ENCODE data around the gene ODC1. TPM values are rescaled to one million over a fixed set of nuclear protein-coding genes. Genes with fewer than 3 reads are reported as not detected.

Gene ODC1
- total RNA-seq, 1 experiment from 2014 or later, result 231 TPM

DNA sequence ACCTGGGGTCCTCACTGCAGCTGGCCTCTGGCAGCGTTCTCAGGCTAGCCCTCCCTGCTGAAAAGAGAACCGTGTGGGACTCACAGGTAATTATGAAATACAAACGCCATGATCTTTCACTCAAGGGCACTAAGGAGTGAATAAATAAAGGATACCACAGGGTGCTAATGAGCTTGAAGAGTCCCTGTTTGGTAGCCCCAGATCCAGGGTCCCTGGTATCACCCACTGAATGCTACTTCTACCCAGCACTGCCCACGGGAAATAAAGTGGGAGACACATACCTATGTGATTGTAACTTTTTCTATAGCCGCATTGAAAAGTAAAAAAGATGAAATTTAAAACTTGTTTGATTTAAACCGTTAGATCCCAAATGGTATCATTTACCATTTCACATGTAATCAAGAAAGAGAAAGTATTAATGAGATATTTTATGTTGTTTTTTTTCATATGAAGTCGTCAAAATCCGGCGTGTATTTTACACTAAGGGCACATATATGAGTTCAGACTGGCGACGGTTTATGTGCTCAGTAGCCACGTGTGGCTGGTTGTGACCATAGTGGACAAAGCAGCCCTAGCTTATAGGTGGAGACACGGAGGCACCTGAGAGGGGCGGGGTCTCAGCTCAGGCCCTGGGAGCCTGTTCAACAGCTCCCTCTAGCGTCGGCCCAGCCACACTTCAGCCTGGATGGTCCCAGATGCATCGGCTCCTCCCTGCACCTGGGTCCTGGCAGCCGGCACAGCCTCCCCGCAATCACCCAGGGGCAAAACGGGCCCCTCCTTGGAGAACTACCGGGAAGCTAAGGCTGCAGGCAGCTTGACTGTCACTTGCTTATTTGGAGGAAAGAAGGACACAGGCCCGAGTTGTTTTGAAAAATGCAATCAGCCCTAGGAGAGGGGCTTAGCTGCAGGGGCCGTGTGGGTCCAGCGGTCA is 39.2 kb downstream of the ODC1 start:
- DNase-seq (ENCODE audit: low read depth, low spot score), result peak; percentile 79
- H3K4me3 ChIP-seq (replicated peaks in 1 of 2; ENCODE audit: low read depth in 1 of 2, low read length in 2 of 2), result peak overlapping the region; percentile 12 to 40; a peak in 3 of 4 replicates
- ChIA-PET RAD21 (ENCODE audit: low non-redundant PET in 1 of 2, low total read pairs in 2 of 2, uncharacterized antibody in 2 of 2, unreplicated experiment in 2 of 2) (interaction anchor here (0.6 to 2.0 kb wide), 24 partner anchors 24 to 336 kb away, joined by 3 to 11 read pairs (median 4); partner anchors contain the start of gene HPCAL1 (in 1 of the 2)), POLR2A (interaction anchor here (0.9 to 2.1 kb wide), 12 partner anchors 8 to 337 kb away, joined by 3 to 14 read pairs (median 4); partner anchors contain the start of genes HPCAL1 and ODC1), CTCF (interaction anchor here (0.6 to 3.2 kb wide), 44 partner anchors 15 to 352 kb away, joined by 3 to 32 read pairs (median 5); partner anchors contain the start of genes CYS1, HPCAL1 and ODC1)
- H3K27me3 ChIP-seq (ENCODE audit: insufficient read depth, low read length), result no peaks in the 10 kb centered on the region
- H4K20me1 ChIP-seq (ENCODE audit: insufficient read depth), result no peaks in the 10 kb centered on the region
- H3K36me3 ChIP-seq (ENCODE audit: control insufficient read depth in 1 of 2, insufficient read depth in 2 of 2, low read length in 2 of 2), result peaks cover 0 to 9% of the 10 kb centered on the region in 2 experiments; a peak in 1 of 4 replicates
- TSS peak; percentile 87 for BruUV-seq (replicated peaks)
- TF ChIP-seq POLR2A (IDR thresholded peaks at IDR 0.05; ENCODE audit: borderline replicate concordance, extremely low read depth, insufficient read depth, insufficient read length), result peak; percentile 70
- TF ChIP-seq, protein P1, sequence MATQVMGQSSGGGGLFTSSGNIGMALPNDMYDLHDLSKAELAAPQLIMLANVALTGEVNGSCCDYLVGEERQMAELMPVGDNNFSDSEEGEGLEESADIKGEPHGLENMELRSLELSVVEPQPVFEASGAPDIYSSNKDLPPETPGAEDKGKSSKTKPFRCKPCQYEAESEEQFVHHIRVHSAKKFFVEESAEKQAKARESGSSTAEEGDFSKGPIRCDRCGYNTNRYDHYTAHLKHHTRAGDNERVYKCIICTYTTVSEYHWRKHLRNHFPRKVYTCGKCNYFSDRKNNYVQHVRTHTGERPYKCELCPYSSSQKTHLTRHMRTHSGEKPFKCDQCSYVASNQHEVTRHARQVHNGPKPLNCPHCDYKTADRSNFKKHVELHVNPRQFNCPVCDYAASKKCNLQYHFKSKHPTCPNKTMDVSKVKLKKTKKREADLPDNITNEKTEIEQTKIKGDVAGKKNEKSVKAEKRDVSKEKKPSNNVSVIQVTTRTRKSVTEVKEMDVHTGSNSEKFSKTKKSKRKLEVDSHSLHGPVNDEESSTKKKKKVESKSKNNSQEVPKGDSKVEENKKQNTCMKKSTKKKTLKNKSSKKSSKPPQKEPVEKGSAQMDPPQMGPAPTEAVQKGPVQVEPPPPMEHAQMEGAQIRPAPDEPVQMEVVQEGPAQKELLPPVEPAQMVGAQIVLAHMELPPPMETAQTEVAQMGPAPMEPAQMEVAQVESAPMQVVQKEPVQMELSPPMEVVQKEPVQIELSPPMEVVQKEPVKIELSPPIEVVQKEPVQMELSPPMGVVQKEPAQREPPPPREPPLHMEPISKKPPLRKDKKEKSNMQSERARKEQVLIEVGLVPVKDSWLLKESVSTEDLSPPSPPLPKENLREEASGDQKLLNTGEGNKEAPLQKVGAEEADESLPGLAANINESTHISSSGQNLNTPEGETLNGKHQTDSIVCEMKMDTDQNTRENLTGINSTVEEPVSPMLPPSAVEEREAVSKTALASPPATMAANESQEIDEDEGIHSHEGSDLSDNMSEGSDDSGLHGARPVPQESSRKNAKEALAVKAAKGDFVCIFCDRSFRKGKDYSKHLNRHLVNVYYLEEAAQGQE (IDR thresholded peaks at IDR 0.05; ENCODE audit: low read depth), result no peak
- TF ChIP-seq RAD21 (IDR thresholded peaks at IDR 0.05; ENCODE audit: low read depth), result no peak
- TF ChIP-seq, protein P2, sequence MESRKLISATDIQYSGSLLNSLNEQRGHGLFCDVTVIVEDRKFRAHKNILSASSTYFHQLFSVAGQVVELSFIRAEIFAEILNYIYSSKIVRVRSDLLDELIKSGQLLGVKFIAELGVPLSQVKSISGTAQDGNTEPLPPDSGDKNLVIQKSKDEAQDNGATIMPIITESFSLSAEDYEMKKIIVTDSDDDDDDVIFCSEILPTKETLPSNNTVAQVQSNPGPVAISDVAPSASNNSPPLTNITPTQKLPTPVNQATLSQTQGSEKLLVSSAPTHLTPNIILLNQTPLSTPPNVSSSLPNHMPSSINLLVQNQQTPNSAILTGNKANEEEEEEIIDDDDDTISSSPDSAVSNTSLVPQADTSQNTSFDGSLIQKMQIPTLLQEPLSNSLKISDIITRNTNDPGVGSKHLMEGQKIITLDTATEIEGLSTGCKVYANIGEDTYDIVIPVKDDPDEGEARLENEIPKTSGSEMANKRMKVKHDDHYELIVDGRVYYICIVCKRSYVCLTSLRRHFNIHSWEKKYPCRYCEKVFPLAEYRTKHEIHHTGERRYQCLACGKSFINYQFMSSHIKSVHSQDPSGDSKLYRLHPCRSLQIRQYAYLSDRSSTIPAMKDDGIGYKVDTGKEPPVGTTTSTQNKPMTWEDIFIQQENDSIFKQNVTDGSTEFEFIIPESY (IDR thresholded peaks at IDR 0.05; ENCODE audit: extremely low read depth, insufficient replicate concordance, low read length), result no peak
- no peak for TF ChIP-seq FOSL1 (IDR thresholded peaks at IDR 0.05; ENCODE audit: low read depth)
- TF ChIP-seq SIN3A (IDR thresholded peaks at IDR 0.05; ENCODE audit: low read depth), result no peak
- TF ChIP-seq POLR2AphosphoS5 (IDR thresholded peaks at IDR 0.05; ENCODE audit: low read depth, low read length), result peak; percentile 54; the same call in 1 of the 2 replicates
- TF ChIP-seq, protein P3, sequence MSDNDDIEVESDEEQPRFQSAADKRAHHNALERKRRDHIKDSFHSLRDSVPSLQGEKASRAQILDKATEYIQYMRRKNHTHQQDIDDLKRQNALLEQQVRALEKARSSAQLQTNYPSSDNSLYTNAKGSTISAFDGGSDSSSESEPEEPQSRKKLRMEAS (IDR thresholded peaks at IDR 0.05), result no peak
- no peak for TF ChIP-seq JUND (IDR thresholded peaks at IDR 0.05)
- TF ChIP-seq YY1 (IDR thresholded peaks at IDR 0.05; ENCODE audit: extremely low read depth, insufficient replicate concordance, low read depth, low read length), result no peak
- TF ChIP-seq, protein P4, sequence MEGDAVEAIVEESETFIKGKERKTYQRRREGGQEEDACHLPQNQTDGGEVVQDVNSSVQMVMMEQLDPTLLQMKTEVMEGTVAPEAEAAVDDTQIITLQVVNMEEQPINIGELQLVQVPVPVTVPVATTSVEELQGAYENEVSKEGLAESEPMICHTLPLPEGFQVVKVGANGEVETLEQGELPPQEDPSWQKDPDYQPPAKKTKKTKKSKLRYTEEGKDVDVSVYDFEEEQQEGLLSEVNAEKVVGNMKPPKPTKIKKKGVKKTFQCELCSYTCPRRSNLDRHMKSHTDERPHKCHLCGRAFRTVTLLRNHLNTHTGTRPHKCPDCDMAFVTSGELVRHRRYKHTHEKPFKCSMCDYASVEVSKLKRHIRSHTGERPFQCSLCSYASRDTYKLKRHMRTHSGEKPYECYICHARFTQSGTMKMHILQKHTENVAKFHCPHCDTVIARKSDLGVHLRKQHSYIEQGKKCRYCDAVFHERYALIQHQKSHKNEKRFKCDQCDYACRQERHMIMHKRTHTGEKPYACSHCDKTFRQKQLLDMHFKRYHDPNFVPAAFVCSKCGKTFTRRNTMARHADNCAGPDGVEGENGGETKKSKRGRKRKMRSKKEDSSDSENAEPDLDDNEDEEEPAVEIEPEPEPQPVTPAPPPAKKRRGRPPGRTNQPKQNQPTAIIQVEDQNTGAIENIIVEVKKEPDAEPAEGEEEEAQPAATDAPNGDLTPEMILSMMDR (IDR thresholded peaks at IDR 0.05 in 2 of 3, conservative IDR thresholded peaks at IDR 0.05 in 1 of 3; ENCODE audit: borderline replicate concordance in 1 of 3, insufficient read depth in 1 of 3, low read depth in 2 of 3, low read length in 2 of 3), result peak in 2 of 3 experiments; percentile 95 to 96; a peak in 4 of 6 replicates
- H2AFZ ChIP-seq (ENCODE audit: low read depth, low read length, poor library complexity, severe bottlenecking), result no peak overlapping the region
- peak; percentile 82 for ATAC-seq
- peak overlapping the region; percentile 84 for H3K27ac ChIP-seq (ENCODE audit: low read depth, low read length)
- H3K9me2 ChIP-seq (ENCODE audit: insufficient read depth), result no peaks in the 10 kb centered on the region
- H3K4me1 ChIP-seq (ENCODE audit: control insufficient read depth in 1 of 2, insufficient read depth in 2 of 2, low read length in 2 of 2), result peaks cover 55 to 77% of the 10 kb centered on the region in 2 experiments
- intact Hi-C loops (cut with micrococcal nuclease), result loop anchor here (1.0 to 2.0 kb wide), 5 partner anchors 76 to 285 kb away; no protein-coding TSS in a partner anchor
- H3K4me2 ChIP-seq (ENCODE audit: low read length), result peak overlapping the region; percentile 81
- H3K9ac ChIP-seq (ENCODE audit: low read length), result peak overlapping the region; percentile 63
- H3K79me2 ChIP-seq (ENCODE audit: insufficient read depth, low read length), result peaks cover 15% of the 10 kb centered on the region; the same call in 1 of the 2 replicates
- H3K9me3 ChIP-seq (ENCODE audit: control insufficient read depth in 1 of 2, insufficient read depth in 1 of 2, low read depth in 1 of 2, low read length in 2 of 2), result no peaks in the 10 kb centered on the region
